GM19238 (cell line): ENCODE measurements around the gene AKT3.
A peak's percentile ranks its signal among the peaks of the same experiment; 100 is the strongest.
"Not testable (repeated sequence)": the region's sequence is repeated elsewhere in the genome, so short reads cannot be mapped to it uniquely, and the experiment has no call there.

Source experiments
- DNase-seq: peaks from one replicate; pipeline ENCODE4 v3.0.0; 2011; ENCODE audit warnings: low spot score; ENCODE audit not compliant: insufficient read length

AKT3 gene

GRCh38 chr1:243609698-243610097 is 240.3 kb downstream of the AKT3 start:
- DNase-seq = no peak

DNA sequence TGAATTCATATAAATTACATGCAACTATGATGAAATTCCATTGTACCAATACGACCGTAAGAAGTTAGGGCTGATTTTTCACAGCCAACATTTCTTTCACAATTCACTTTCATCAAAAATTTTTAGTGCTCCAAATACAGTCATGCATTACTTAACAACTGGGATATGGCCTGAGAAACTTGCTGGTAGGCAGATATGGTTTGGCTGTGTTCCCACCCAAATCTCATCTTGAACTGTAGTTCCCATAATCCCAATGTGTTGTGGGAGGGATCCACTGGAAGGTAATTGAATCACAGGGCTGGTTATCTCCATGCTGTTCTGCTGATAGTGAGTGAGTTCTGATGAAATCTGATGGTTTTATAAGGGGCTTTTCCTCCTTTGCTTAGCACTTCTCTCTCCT is 244.4 kb downstream of the AKT3 start:
- DNase-seq = no peak

GRCh38 chr1:243601720-243602119 is 248.3 kb downstream of the AKT3 start:
- DNase-seq = no peak

GRCh38 chr1:243598433-243598832 is 251.6 kb downstream of the AKT3 start:
- DNase-seq = no peak

DNA sequence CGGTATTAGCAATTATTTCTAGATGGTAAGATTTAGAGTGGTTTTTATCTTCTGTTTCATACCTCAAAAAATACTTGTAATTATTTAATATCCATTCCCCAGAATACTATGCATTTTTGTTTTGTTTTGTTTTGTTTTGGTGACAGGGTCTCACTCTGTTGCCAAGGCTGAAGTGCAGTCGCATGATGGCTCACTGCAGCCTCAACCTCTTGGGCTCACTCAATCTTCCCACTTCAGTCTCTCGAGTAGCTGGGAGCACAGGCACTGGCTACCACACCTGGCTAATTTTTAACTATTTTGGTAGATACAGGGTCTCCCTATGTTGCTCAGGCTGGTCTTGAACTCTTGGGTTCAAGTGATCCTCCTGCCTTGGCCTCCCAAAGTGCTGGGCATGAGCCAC is 252.7 kb downstream of the AKT3 start:
- DNase-seq = no peak

DNA sequence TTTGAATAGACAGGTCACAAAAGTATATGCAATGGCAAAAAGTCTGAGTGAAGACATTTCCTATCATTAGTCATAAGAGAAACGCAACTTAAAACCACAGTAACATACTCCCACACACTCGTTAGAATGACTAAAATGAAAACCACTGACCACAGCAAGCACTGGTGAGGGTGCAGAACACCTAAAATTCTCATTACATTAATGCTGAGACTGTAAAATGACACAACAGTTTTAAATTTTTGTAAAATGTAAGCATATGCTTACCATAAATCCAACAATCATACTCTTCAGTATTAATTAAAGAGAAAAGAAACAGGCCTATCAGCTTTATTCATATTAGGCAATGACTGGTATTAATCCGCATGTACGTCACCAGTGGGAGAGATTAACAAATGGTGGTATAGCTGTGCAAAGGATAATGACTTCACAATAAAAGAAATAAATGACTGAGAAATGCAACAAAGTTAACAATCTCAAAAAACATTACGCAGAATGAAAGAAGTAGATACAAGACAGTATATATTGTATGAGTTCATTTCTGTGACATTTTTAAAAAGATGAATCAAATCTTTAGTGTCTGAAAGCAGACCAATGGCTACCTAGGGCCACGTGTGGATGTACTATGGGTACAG is 253.5 kb downstream of the AKT3 start:
- DNase-seq = no peak

DNA sequence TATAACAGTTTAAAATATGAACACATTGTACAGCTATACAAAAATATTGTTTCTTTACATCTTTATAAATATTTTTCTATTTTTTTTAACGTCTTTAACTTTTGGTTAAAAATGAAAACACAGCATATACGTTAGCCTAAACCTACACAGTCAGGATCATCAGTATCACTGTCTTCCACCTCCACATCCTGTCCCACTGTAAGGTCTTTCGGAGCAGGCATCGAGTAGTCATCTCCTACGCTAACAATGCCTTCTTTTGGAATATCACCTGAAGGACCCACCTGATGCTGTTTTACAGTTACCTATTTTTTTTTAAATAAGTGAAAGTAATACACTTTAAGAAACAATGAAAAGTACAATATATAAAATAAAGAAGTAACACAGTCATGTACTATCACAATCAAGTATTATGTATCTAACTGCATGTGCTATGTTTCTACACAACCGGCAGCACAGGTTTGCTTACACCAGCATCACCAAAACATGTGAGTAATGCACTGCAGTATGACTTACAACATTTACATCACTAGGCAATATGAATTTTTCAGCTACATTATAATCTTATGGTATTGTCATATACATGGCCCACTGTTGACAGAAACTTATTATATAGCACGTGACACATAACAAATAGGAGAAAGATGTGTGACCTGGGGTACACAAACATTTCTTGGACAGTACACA is 254.4 kb downstream of the AKT3 start:
- no peak for DNase-seq

DNA sequence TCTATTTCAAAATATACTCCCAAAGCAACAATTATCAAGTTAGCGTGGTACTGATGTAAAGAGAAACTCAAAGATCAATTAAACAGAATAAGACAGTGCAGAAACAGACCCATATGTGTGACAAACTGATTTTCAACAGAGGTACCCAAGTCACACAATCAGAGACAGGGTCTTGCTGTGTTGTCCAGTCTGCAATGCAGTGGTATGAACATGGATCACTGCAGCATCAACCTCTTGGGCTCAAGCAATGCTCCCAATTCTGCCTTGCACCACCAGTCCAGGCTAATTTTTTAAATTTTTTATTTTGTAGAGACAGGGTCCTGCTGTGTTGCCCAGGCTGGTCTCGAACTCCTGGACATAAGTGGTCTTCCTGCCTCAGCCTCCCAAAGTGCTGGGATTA is 255.6 kb downstream of the AKT3 start:
- DNase-seq = no peak

DNA sequence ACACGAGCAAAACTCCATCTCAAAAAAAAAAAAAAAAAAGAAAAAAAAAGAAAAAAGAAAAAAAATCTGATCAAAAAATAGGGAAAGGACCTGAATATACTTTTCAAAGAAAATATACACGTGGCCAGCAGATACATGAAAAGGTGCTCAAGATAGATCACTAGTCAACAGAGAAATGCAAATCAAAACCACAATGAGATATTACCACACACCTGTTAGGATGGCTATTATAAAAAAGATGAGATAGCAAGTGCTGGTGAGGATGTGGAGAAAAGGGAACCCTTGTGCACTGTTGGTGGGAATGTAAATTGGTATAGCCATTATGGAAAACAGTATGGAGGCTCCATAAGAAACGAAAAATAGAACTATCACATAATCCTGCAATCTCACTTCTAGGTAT is 260.8 kb downstream of the AKT3 start:
- DNase-seq = not testable (repeated sequence)

DNA sequence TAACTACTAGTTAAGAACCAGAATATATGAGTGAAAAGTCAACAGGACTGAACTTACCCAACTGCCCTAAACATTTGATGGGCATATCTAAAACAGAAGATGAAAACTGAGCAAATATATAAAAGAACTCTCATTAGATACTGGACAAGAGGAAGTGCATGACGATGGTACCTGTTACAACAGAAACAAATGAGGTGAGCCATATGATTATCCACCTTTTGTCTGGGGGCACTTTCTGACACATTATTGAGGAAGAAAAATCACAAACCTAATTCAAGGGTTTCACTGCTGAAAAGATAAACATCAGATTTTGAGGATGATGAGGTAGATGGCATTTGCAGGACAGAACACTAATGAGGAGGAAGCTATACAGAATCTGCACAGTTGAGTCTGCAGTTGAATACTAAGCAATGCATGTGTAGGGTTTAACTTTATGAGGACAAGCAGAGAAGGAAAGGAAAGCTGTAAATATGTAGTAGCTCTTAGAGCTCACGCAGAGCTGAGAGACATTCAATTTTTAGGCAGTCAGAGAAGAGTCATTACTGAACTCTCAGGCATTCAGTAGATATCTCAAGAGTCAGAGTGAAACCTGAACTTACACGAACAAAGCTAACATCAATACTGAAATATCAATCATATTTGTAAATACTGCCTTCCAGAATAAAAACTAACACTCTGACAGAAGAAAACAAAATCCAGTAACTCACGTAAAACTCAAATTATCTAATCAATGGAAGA is 262.1 kb downstream of the AKT3 start:
- DNase-seq = peak; percentile 17

DNA sequence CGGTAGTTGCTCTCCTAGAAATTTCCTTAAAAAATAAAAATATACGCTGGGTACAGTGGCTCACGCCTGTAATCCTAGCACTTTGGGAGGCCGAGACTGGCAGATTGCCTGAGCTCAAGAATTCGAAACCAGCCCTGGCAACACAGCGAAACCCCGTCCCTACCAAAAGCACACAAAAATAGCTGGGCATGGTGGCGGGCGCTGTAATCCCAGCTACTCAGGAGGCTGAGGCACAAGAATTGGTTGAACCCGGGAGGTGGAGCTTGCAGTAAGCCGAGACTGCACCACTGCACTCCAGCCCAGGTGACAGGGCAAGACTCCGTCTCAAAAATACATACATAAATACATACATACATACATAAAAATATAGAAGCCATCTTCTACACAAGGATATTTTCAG is 262.8 kb downstream of the AKT3 start:
- no peak for DNase-seq

- no peak for DNase-seq
These were observed 264.1 kb downstream of the AKT3 start for GRCh38 chr1:243585982-243586381.

GRCh38 chr1:243582326-243582725 is 267.7 kb downstream of the AKT3 start:
- no peak for DNase-seq

- no peak for DNase-seq
These were observed 269.1 kb downstream of the AKT3 start for GRCh38 chr1:243580984-243581383.

DNA sequence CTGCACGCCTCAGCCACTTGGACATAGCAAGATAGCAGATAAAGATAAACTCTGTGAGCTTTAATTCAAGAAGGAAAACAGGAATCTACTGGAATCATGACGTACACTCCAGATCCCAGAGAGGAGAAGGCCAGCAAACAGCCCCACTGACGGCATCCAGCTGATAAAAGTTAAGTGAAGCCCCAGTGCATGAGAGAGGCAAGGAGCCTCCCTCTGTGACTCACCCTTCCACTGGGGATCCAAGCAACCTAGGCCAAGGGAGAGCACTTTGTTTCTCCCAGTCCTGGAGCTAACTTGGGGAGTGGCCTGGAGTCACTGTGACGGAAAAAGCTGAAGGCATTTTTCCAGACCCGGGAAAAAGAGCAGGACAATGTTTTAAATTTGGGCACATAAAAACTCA is 270.0 kb downstream of the AKT3 start:
- no peak for DNase-seq

DNA sequence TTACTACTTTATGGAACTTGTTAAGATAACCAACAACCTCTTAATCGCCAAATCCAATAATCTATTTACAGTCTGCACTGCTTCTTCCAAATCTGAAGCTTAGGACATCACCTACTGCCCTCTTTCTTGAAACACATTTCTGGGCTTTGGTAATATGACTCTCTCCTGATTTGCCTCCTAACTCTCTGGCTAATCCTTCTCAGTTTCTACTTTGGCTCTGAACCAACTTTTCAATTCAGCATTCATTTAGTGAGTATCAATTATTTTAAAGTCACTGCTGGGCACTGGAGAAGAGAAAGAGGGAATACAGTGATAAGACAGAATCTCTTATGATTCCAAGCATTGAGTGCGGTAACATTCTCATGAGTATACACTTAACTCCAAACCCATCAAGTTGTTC is 275.0 kb downstream of the AKT3 start:
- DNase-seq = no peak

- DNase-seq = no peak
These were observed 277.1 kb downstream of the AKT3 start for GRCh38 chr1:243572940-243573339.

GRCh38 chr1:243568793-243569192 is 281.2 kb downstream of the AKT3 start:
- no peak for DNase-seq

DNA sequence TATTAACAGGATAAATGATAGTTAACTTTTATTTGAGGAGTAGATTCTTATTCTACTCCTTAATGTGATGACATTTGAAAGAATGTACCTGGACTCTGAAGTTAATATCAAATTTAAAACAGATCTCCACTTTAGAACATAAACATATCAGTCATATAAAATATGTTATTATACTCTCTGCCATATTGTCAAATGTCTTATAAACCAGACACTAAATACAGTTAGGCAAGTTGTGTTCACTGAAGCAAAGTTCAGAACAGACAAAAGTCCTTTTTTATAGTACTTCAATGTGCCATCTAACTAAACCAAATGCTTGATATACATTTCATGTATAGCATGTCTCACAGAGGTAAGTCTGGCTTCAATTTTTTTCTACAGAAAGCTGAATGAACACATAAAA is 285.2 kb downstream of the AKT3 start:
- no peak for DNase-seq

- no peak for DNase-seq
These were observed 286.3 kb downstream of the AKT3 start for GRCh38 chr1:243563732-243564131.

GRCh38 chr1:243562473-243562872 is 287.6 kb downstream of the AKT3 start:
- DNase-seq = no peak

DNA sequence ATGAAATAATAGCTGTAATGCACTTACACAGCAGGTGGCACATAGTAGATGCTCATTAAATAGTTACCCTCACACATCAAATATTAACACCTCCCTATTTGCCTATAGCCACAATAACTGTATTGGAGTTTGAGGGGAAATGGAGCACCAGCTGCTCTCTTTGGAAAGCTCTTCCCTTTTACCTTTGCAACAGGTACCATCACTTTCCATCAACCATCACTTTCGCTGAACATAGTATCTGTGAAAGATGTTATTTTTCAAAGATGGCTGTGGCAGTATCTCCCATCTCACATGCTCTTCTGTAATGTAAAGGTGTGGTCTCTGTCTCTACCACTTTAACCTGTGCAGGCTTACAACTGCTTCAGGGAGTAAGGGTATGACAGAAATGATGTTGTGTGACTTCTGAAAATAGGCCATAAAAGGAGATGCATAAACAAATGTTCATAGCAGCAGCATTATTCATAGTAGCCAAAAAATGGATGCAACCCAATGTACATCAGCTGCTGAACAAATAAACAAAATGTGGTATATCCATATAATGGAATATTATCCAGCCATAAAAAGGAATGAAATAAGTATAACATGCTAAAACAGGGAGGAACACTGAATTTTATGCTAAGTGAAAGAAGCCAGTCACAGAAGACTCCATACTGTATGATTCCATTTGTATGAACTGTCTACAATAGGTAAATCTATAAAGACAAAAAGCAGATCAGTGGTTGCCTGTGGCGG is 288.3 kb downstream of the AKT3 start:
- no peak for DNase-seq
